Spleen (tissue), 7 donors: ENCODE results near the gene RNASE12.

ENCODE experiments used
- CTCF ChIP-seq, 11 experiments: fragments of 200-600 bp in 7 of 11; fragments of 450-650 bp in 4 of 11; sonication (generic) in 4 of 11; IDR thresholded peaks in 8 of 11; conservative IDR thresholded peaks in 3 of 11; 1 replicate in 7 of 11; 2 replicates in 4 of 11; pipeline versions ENCODE4 v1.4.0 to v1.8.0; 2016 to 2021; ENCODE audit warnings: antibody characterized with exemption in 11 of 11, inconsistent platforms in 4 of 11, mild to moderate bottlenecking in 1 of 11
- POLR2A ChIP-seq, 3 donors: fragments of 450-650 bp; IDR thresholded peaks; one replicate each; pipeline ENCODE4 v1.5.1; 2017; ENCODE audit warnings: antibody characterized with exemption in 3 of 3, mild to moderate bottlenecking in 1 of 3
- POLR2AphosphoS5 ChIP-seq, 3 donors: sonication (generic); formaldehyde crosslinking; IDR thresholded peaks; one replicate each; pipeline ENCODE4 v1.5.1; 2017; ENCODE audit warnings: antibody characterized with exemption in 3 of 3
- donor health status: DM: no; HTN: no; CAD: no; lungs with moderate emphysema.
- donor health status: DM: no; HTN: no; CAD: no.
- donor health status: DM: no; HTN: no; CAD: no.

- no peak for TF ChIP-seq POLR2A (IDR thresholded peaks at IDR 0.05)
- no peak for TF ChIP-seq CTCF (IDR thresholded peaks at IDR 0.05 in 8 of 11, conservative IDR thresholded peaks at IDR 0.05 in 3 of 11)
- no peak for TF ChIP-seq POLR2AphosphoS5 (IDR thresholded peaks at IDR 0.05)
Measured at GRCh38 chr14:20601522-20601921, 10.3 kb upstream of the RNASE12 start.
